Gastroesophageal sphincter (tissue), 4 donors: Measurements from ENCODE around the gene C11orf42. TPM values are rescaled to one million over a fixed set of nuclear protein-coding genes. Genes with fewer than 3 reads are reported as not detected.

Experiments used
- ATAC-seq: fragments of 150-250 bp; one replicate; pipeline ENCODE4 v1.9.1; 2016; ENCODE audit warnings: mild to moderate bottlenecking, moderate library complexity
- H3K27ac ChIP-seq, 4 donors: fragments of 200-600 bp; sonication (generic) in 3 of 4; 1 replicate in 3 of 4; 2 replicates in 1 of 4; pipeline ENCODE4 v1.5.1; 2016 to 2019
- H3K27me3 ChIP-seq: fragments of 200-600 bp; sonication (generic); one replicate; pipeline ENCODE4 v1.5.1; 2019
- H3K36me3 ChIP-seq, 2 donors: fragments of 200-600 bp; sonication (generic); one replicate each; pipeline ENCODE4 v1.5.1; 2019; ENCODE audit warnings: control low read depth in 1 of 2
- H3K4me1 ChIP-seq, 3 donors: fragments of 200-600 bp; sonication (generic); 1 replicate in 2 of 3; 2 replicates in 1 of 3; pipeline ENCODE4 v1.5.1; 2016 to 2019; ENCODE audit warnings: control low read depth in 2 of 3
- H3K4me3 ChIP-seq, 2 donors: fragments of 200-600 bp; sonication (generic); one replicate each; pipeline ENCODE4 v1.5.1; 2019; ENCODE audit warnings: mild to moderate bottlenecking in 1 of 2, moderate library complexity in 1 of 2
- H3K9me3 ChIP-seq, 3 donors: fragments of 200-600 bp; sonication (generic); one replicate each; pipeline ENCODE4 v1.5.1; 2017 to 2019; ENCODE audit warnings: control low read depth in 2 of 3
- EP300 ChIP-seq: sonication (generic); formaldehyde crosslinking; IDR thresholded peaks from one replicate; pipeline ENCODE4 v1.6.1; 2017; ENCODE audit warnings: antibody characterized with exemption, mild to moderate bottlenecking
- POLR2A ChIP-seq, 2 donors: fragments of 450-650 bp; IDR thresholded peaks; one replicate each; pipeline ENCODE4 v1.6.1; 2017; ENCODE audit warnings: antibody characterized with exemption in 2 of 2, mild to moderate bottlenecking in 2 of 2, moderate library complexity in 1 of 2
- POLR2AphosphoS5 ChIP-seq: sonication (generic); formaldehyde crosslinking; IDR thresholded peaks from one replicate; pipeline ENCODE4 v1.6.1; 2017; ENCODE audit warnings: antibody characterized with exemption
- WGBS, 2 donors: methylation state at CpG; one replicate each; pipeline ENCODE4 v1.1.5; 2018; ENCODE audit warnings: low coverage in 1 of 2; 5-methylcytosine and 5-hydroxymethylcytosine counted together
- total RNA-seq, 4 donors: library from RNA; depleted of rRNA; stranded (reverse); fragments of >200 nt; gene quantifications; one replicate each; pipeline ENCODE4 v1.1.0, GENCODE V29; 2016
- TF ChIP-seq, protein P1 (sequence below), 4 experiments: fragments of 200-600 bp in 2 of 4; fragments of 450-650 bp in 2 of 4; sonication (generic) in 1 of 4; IDR thresholded peaks; one replicate each; pipeline ENCODE4 v1.5.1; 2017 to 2019; ENCODE audit warnings: antibody characterized with exemption in 4 of 4, mild to moderate bottlenecking in 2 of 4, moderate library complexity in 2 of 4

The C11orf42 gene
- total RNA-seq, 4 donors from 2014 or later, result not detected

DNA sequence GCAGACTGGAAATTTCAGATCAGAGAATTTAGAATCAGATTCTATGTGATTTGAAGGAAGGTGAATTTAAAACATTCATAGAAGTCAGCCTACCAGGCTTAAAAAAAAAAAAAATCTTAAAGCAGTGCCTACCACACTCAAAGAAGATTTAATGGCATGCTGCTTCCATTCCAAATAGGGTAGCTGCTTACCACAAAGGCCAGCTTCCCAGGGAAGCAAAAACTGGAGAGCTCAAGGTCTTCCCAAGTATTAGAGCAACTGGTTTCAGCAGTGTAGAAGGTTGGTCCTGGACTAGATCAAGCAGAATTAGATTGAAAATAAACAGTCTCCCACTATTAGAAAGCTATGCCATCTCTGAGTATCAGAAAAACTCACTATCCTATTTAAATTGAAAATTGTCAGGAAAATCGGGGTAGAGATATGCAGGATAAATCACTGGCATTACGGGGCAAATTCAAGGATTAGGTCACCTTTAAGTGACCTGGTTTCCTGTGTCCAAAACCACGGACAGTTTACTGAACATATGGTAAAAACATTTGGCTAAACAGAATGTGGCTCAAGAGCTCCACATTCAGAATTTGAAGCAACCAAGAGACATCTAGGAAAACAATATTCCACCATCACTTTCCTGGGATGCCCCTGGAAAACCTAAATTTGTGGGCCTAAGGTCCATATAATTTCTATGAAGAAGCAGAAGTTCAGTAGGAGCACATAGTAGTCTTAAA is 1.3 kb downstream of the C11orf42 start:
- H3K27ac ChIP-seq, result no peak overlapping the region
- no peak overlapping the region for H3K4me3 ChIP-seq
- 75 to 83% methylated on average over 3 of the region's 3 CpGs for WGBS, 2 donors
- H3K27me3 ChIP-seq, result no peaks in the 10 kb centered on the region
- peaks cover 0 to 69% of the 10 kb centered on the region in 2 donors for H3K36me3 ChIP-seq
- TF ChIP-seq POLR2A (IDR thresholded peaks at IDR 0.05) (no peak), EP300 (no peak)
- no peak for ATAC-seq
- no peaks in the 10 kb centered on the region for H3K9me3 ChIP-seq
- H3K4me1 ChIP-seq, result no peaks in the 10 kb centered on the region

DNA sequence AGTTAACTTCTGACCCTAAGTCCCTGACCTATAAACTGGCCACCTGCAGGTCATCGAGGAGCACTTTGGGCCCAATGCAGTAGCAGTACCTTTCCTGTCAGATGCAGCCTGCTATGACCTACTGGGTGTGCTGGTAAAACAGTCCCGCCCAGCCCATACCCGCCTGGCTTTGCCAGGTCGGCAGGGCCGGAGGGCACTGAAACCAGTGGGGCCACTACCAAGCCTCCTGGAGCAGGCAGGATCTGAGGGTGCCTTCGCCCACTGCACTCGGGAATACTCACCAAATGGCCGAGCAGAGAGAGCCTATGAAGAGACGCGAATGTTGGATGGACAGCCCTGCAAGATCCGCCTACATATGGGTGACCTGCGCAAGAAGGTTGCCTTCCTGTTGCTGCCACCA is 4.4 kb downstream of the C11orf42 start:
- TF ChIP-seq, protein P1, sequence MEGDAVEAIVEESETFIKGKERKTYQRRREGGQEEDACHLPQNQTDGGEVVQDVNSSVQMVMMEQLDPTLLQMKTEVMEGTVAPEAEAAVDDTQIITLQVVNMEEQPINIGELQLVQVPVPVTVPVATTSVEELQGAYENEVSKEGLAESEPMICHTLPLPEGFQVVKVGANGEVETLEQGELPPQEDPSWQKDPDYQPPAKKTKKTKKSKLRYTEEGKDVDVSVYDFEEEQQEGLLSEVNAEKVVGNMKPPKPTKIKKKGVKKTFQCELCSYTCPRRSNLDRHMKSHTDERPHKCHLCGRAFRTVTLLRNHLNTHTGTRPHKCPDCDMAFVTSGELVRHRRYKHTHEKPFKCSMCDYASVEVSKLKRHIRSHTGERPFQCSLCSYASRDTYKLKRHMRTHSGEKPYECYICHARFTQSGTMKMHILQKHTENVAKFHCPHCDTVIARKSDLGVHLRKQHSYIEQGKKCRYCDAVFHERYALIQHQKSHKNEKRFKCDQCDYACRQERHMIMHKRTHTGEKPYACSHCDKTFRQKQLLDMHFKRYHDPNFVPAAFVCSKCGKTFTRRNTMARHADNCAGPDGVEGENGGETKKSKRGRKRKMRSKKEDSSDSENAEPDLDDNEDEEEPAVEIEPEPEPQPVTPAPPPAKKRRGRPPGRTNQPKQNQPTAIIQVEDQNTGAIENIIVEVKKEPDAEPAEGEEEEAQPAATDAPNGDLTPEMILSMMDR (IDR thresholded peaks at IDR 0.05), result no peak
- TF ChIP-seq EP300 (no peak), POLR2A (IDR thresholded peaks at IDR 0.05) (no peak), POLR2AphosphoS5 (no peak)
- no peak overlapping the region for H3K4me3 ChIP-seq
- no peaks in the 10 kb centered on the region for H3K9me3 ChIP-seq
- H3K4me1 ChIP-seq, result no peaks in the 10 kb centered on the region
- no peak overlapping the region for H3K27ac ChIP-seq
- no peaks in the 10 kb centered on the region for H3K27me3 ChIP-seq
- no peak for ATAC-seq
- 100% methylated on average over 1 of the region's 12 CpGs; no CpG with 5 or more reads in 1 of the 2 donors for WGBS, 2 donors
- H3K36me3 ChIP-seq, result peaks cover 0 to 99% of the 10 kb centered on the region in 2 donors

DNA sequence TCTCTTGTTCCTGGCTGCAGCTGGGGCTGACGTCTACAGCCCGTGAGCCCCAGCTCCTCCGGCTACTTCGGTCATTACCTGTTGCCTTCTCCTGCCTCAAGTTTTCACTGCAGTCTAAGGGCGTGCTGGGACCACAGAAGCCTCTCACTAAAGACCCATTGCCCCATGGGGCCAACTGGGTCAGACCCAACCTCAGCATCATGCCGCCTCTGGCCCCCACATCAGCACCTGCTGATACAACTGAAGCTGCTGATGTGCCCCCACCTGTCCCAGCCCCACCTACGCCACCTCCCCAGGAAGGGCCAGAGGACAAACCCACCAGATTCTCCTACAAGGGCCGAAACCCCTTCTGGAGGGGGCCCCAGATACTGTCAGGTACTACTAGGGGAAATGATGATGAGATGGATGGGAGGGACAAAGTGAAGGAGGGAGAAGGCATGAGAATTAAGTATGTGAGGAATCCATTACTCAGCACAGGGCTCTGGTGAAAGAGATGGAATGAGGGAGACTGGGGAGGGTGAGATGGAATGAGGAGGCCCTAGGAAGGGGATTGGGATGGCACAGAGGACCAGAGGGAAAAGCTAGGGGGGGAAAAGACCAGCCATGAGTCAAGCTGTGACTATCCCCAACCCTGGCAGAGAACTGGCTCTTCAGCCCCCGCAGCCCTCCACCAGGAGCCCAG is 5.1 kb downstream of the C11orf42 start:
- 96 to 100% methylated on average over 2 to 7 of the region's 9 CpGs for WGBS, 2 donors
- H3K4me3 ChIP-seq, result no peak overlapping the region
- H3K27me3 ChIP-seq, result no peaks in the 10 kb centered on the region
- TF ChIP-seq EP300, result no peak
- no peak for TF ChIP-seq POLR2AphosphoS5
- TF ChIP-seq, protein P1 (IDR thresholded peaks at IDR 0.05), result no peak
- no peak for TF ChIP-seq POLR2A (IDR thresholded peaks at IDR 0.05)
- no peaks in the 10 kb centered on the region for H3K9me3 ChIP-seq
- no peak overlapping the region for H3K27ac ChIP-seq
- ATAC-seq, result peak; percentile 10
- H3K36me3 ChIP-seq, result peaks cover 0 to 99% of the 10 kb centered on the region in 2 donors
- no peaks in the 10 kb centered on the region for H3K4me1 ChIP-seq

DNA sequence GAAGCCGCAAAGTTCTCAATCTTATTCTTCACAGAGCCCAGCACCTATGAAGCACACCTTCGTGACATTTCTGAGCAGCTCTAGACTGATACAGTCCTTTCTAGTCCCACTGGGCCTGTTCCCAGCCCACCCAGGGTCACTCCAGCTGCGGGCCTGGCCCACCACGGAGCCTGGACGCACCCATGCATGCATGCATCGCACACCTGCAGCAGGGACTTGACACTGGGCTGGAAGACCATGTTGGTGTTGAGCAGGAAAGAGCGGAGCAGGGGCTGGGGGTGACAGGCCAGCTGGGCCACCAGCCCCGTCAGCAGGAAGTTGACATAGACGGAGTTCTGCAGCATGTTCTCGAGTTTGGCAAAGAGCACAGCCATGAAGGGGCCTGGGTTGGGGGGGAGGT is 9.2 kb downstream of the C11orf42 start:
- Histone ChIP-seq H3K27ac (no peak overlapping the region), H3K9me3 (no peaks in the 10 kb centered on the region), H3K4me3 (no peak overlapping the region), H3K27me3 (no peaks in the 10 kb centered on the region), H3K4me1 (peaks cover 0 to 2% (median 0%) of the 10 kb centered on the region in 3 donors), H3K36me3 (peaks cover 0 to 99% of the 10 kb centered on the region in 2 donors)
- TF ChIP-seq POLR2A (IDR thresholded peaks at IDR 0.05) (no peak), POLR2AphosphoS5 (no peak), EP300 (no peak)
- TF ChIP-seq, protein P1 (IDR thresholded peaks at IDR 0.05), result no peak
- ATAC-seq, result no peak
- WGBS, 2 donors, result no CpG with 5 or more reads among the region's 10 CpGs

DNA sequence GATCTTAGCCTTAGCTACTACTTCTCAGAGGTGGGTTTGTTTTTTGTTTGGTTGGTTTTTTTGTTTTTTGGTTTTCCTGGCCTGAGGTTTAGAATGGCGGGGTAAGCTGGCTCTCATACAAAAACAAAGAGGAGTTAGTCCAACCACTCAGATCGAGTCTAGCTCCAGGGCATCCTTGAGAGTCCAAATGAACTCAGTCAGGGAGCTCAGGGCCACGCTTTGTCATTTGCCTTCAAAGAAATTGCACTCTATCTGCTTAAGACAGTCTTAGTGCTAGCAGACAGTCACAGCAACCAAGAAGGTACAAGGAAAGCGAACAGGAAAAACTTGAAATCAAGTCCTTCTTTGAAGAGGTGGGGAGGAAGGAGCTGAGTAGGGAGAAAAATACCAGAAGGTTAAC is 11.1 kb downstream of the C11orf42 start:
- WGBS, 2 donors, result 80 to 87% methylated on average over 1 to 4 of the region's 4 CpGs

More for the DNA sequence above, 11.1 kb downstream of the C11orf42 start:
- peaks cover 0 to 99% of the 10 kb centered on the region in 2 donors for H3K36me3 ChIP-seq
- no peaks in the 10 kb centered on the region for H3K27me3 ChIP-seq
- ATAC-seq, result no peak
- TF ChIP-seq, protein P1 (IDR thresholded peaks at IDR 0.05), result no peak
- TF ChIP-seq POLR2A (IDR thresholded peaks at IDR 0.05) (no peak), EP300 (no peak), POLR2AphosphoS5 (no peak)
- no peak overlapping the region for H3K4me3 ChIP-seq
- H3K4me1 ChIP-seq, result peaks cover 0 to 5% (median 0%) of the 10 kb centered on the region in 3 donors
- H3K9me3 ChIP-seq, result no peaks in the 10 kb centered on the region
- no peak overlapping the region for H3K27ac ChIP-seq
